HCT116 (cell line): Measurements from ENCODE around the gene ARMC10. TPM values are rescaled to one million over a fixed set of nuclear protein-coding genes. Genes with fewer than 3 reads are reported as not detected.

Experiments
- ATAC-seq: fragments of 200-7000 bp; cut with Tn5 transposase; 2 replicates; pipeline ENCODE4 v1.9.1; 2020; ENCODE audit warnings: mild to moderate bottlenecking, moderate library complexity
- BruUV-seq: library from RNA; stranded (reverse); fragments of 400-500 nt; replicated peaks from 2 replicates; lab custom pipeline; 2021; lab: Mats Ljungman, UMichigan
- CTCF ChIA-PET: fragments of 300-600 bp; sonication (Branson Sonifier 250); formaldehyde crosslinking; loops from one replicate; lab custom pipeline; 2021; ENCODE audit warnings: antibody characterized with exemption; lab: Charles Lee
- POLR2A ChIA-PET: fragments of 300-600, 350-600 bp; sonication (Branson Sonifier 250); formaldehyde crosslinking; loops from one replicate; lab custom pipeline; 2021; ENCODE audit warnings: antibody characterized with exemption; lab: Charles Lee
- RAD21 ChIA-PET, 2 experiments: fragments of 300-600 bp; sonication (Branson Sonifier 250); formaldehyde crosslinking; loops; one replicate each; lab custom pipeline; 2023; ENCODE audit warnings: low total read pairs in 2 of 2; ENCODE audit not compliant: uncharacterized antibody in 2 of 2, unreplicated experiment in 2 of 2, low non-redundant PET in 1 of 2; lab: Charles Lee
- DNase-seq: peaks from one replicate; pipeline ENCODE4 v3.0.0-alpha.2; 2010; ENCODE audit warnings: low read depth, low spot score
- H2AFZ ChIP-seq: fragments of 200-600 bp; shearing (Covaris generic), sonication (generic); 2 replicates; pipeline ENCODE4 v1.6.1; 2017; ENCODE audit warnings: low read depth, mixed run types, mixed read lengths, antibody characterized with exemption, low read length; ENCODE audit not compliant: poor library complexity, severe bottlenecking
- H3K27ac ChIP-seq: 2 replicates; pipeline ENCODE4 v1.5.1; 2012; ENCODE audit warnings: low read depth, low read length
- H3K27me3 ChIP-seq: fragments of 200-600 bp; sonication (generic); 2 replicates; pipeline ENCODE4 v1.6.1; 2016; ENCODE audit warnings: mixed run types, low read length, mixed read lengths; ENCODE audit not compliant: insufficient read depth
- H3K36me3 ChIP-seq, 2 experiments: fragments of 200-500 bp in 1 of 2; fragments of 200-600 bp in 1 of 2; sonication (Bioruptor generic) in 1 of 2; sonication (generic) in 1 of 2; 2 replicates each; pipeline versions ENCODE4 v1.5.1 to v1.6.1; 2014 to 2016; ENCODE audit warnings: low read length in 2 of 2, inconsistent platforms in 1 of 2, mixed read lengths in 1 of 2, mixed run types in 1 of 2; ENCODE audit not compliant: insufficient read depth in 2 of 2, control insufficient read depth in 1 of 2
- H3K4me1 ChIP-seq, 2 experiments: fragments of 200-600 bp in 1 of 2; sonication (generic) in 1 of 2; 2 replicates each; pipeline versions ENCODE4 v1.5.1 to v1.6.1; 2012 to 2017; ENCODE audit warnings: low read length in 2 of 2, inconsistent platforms in 1 of 2, mild to moderate bottlenecking in 1 of 2, mixed read lengths in 1 of 2, mixed run types in 1 of 2, moderate library complexity in 1 of 2; ENCODE audit not compliant: insufficient read depth in 2 of 2, control insufficient read depth in 1 of 2
- H3K4me2 ChIP-seq: fragments of 200-600 bp; sonication (generic); 2 replicates; pipeline ENCODE4 v1.6.1; 2017; ENCODE audit warnings: mixed run types, low read length, mixed read lengths
- H3K4me3 ChIP-seq, 2 experiments: fragments of 200-600 bp in 1 of 2; sonication (generic) in 1 of 2; replicated peaks in 1 of 2; 2 replicates each; pipeline ENCODE4 v1.5.1; 2011 to 2016; ENCODE audit warnings: low read length in 2 of 2, control low read depth in 1 of 2, low read depth in 1 of 2, mild to moderate bottlenecking in 1 of 2, mixed read lengths in 1 of 2, mixed run types in 1 of 2
- H3K79me2 ChIP-seq: fragments of 200-600 bp; sonication (generic); 2 replicates; pipeline ENCODE4 v1.6.1; 2017; ENCODE audit warnings: mild to moderate bottlenecking, mixed run types, low read length, moderate library complexity, mixed read lengths; ENCODE audit not compliant: insufficient read depth
- H3K9ac ChIP-seq: fragments of 200-600 bp; sonication (generic); 2 replicates; pipeline ENCODE4 v1.6.1; 2016; ENCODE audit warnings: low read length, mixed read lengths
- H3K9me2 ChIP-seq: fragments of 200-600 bp; sonication (generic), shearing (Covaris generic); 2 replicates; pipeline ENCODE4 v1.6.1; 2017; ENCODE audit warnings: mixed run types, mild to moderate bottlenecking, moderate library complexity; ENCODE audit not compliant: insufficient read depth
- H3K9me3 ChIP-seq, 2 experiments: fragments of 200-500 bp in 1 of 2; fragments of 200-600 bp in 1 of 2; sonication (Bioruptor generic) in 1 of 2; sonication (generic) in 1 of 2; 2 replicates each; pipeline ENCODE4 v1.6.1; 2014 to 2017; ENCODE audit warnings: low read length in 2 of 2, mixed read lengths in 2 of 2, inconsistent platforms in 1 of 2, low read depth in 1 of 2, mild to moderate bottlenecking in 1 of 2, mixed run types in 1 of 2, moderate library complexity in 1 of 2; ENCODE audit not compliant: control insufficient read depth in 1 of 2, insufficient read depth in 1 of 2
- H4K20me1 ChIP-seq: fragments of 200-600 bp; sonication (generic), shearing (Covaris generic); 2 replicates; pipeline ENCODE4 v1.6.1; 2017; ENCODE audit warnings: mixed run types, mild to moderate bottlenecking, moderate library complexity; ENCODE audit not compliant: insufficient read depth
- CBX3 ChIP-seq: IDR thresholded peaks from 2 replicates; pipeline ENCODE4 v1.6.1; 2012; ENCODE audit warnings: low read depth
- CEBPB ChIP-seq: IDR thresholded peaks from 2 replicates; pipeline ENCODE4 v1.6.1; 2012; ENCODE audit warnings: low read depth
- EGR1 ChIP-seq: IDR thresholded peaks from 2 replicates; pipeline ENCODE4 v1.6.1; 2012; ENCODE audit warnings: low read depth
- ELF1 ChIP-seq: IDR thresholded peaks from 2 replicates; pipeline ENCODE4 v1.6.1; 2012; ENCODE audit warnings: low read depth, borderline replicate concordance
- EZH2 ChIP-seq: fragments of 200-600 bp; sonication (generic); IDR thresholded peaks from 2 replicates; pipeline ENCODE4 v1.6.1; 2017; ENCODE audit warnings: antibody characterized with exemption, mixed run types
- EZH2phosphoT487 ChIP-seq: fragments of 200-600 bp; IDR thresholded peaks from 2 replicates; pipeline ENCODE4 v1.6.1; 2018; ENCODE audit warnings: antibody characterized with exemption, borderline replicate concordance
- FOSL1 ChIP-seq: IDR thresholded peaks from 2 replicates; pipeline ENCODE4 v1.6.1; 2012; ENCODE audit warnings: low read depth
- JUND ChIP-seq: IDR thresholded peaks from 2 replicates; pipeline ENCODE4 v1.6.1; 2012
- POLR2A ChIP-seq: IDR thresholded peaks from 2 replicates; pipeline ENCODE4 v1.7.0; 2011; ENCODE audit warnings: borderline replicate concordance; ENCODE audit not compliant: insufficient read depth, insufficient read length; ENCODE audit errors: extremely low read depth
- POLR2AphosphoS5 ChIP-seq: IDR thresholded peaks from 2 replicates; pipeline ENCODE4 v1.6.1; 2011; ENCODE audit warnings: mild to moderate bottlenecking, low read depth, low read length, moderate library complexity
- RAD21 ChIP-seq: IDR thresholded peaks from 2 replicates; pipeline ENCODE4 v1.6.1; 2012; ENCODE audit warnings: low read depth, mild to moderate bottlenecking
- SIN3A ChIP-seq: IDR thresholded peaks from 2 replicates; pipeline ENCODE4 v1.6.1; 2012; ENCODE audit warnings: low read depth
- SP1 ChIP-seq: IDR thresholded peaks from 2 replicates; pipeline ENCODE4 v1.6.1; 2012; ENCODE audit warnings: low read depth
- SRF ChIP-seq: IDR thresholded peaks from 2 replicates; pipeline ENCODE4 v1.6.1; 2012; ENCODE audit warnings: low read depth
- TCF7L2 ChIP-seq: IDR thresholded peaks from 2 replicates; pipeline ENCODE4 v1.7.0; 2011; ENCODE audit warnings: borderline replicate concordance, inconsistent platforms; ENCODE audit not compliant: insufficient read depth, insufficient read length; ENCODE audit errors: extremely low read depth
- YY1 ChIP-seq: IDR thresholded peaks from 2 replicates; pipeline ENCODE4 v1.6.1; 2011; ENCODE audit warnings: low read length, low read depth, moderate library complexity, mild to moderate bottlenecking; ENCODE audit not compliant: insufficient replicate concordance; ENCODE audit errors: extremely low read depth
- ZFX ChIP-seq: fragments of 450-650 bp; IDR thresholded peaks from 2 replicates; pipeline ENCODE4 v1.6.1; 2017
- ZNF274 ChIP-seq: fragments of 200-500 bp; sonication (Bioruptor generic); IDR thresholded peaks from 2 replicates; pipeline ENCODE4 v1.6.1; 2014; ENCODE audit warnings: mild to moderate bottlenecking, low read depth, low read length, inconsistent platforms
- intact Hi-C: fragments of 100-400 bp; cut with micrococcal nuclease; formaldehyde crosslinking; loops from 2 replicates; pipeline ENCODE4 v1.10.0; 2022
- total RNA-seq: library from RNA; stranded (reverse); gene quantifications from one replicate; pipeline ENCODE4 v1.2.1, GENCODE V29; 2021; ENCODE audit not compliant: unreplicated experiment
- TF ChIP-seq, protein P1 (sequence below): IDR thresholded peaks from 2 replicates; pipeline ENCODE4 v1.6.1; 2012
- TF ChIP-seq, protein P2 (sequence below): IDR thresholded peaks from 2 replicates; pipeline ENCODE4 v1.6.1; 2012; ENCODE audit warnings: low read depth
- TF ChIP-seq, protein P3 (sequence below): IDR thresholded peaks from 2 replicates; pipeline ENCODE4 v1.6.1; 2012
- TF ChIP-seq, protein P4 (sequence below), 3 experiments: fragments of 200-600 bp in 1 of 3; sonication (generic) in 1 of 3; IDR thresholded peaks in 2 of 3; conservative IDR thresholded peaks in 1 of 3; 2 replicates each; pipeline ENCODE4 v1.5.1; 2012 to 2017; ENCODE audit warnings: low read depth in 2 of 3, low read length in 2 of 3, antibody characterized with exemption in 1 of 3, borderline replicate concordance in 1 of 3, control low read depth in 1 of 3, mild to moderate bottlenecking in 1 of 3, mixed read lengths in 1 of 3, mixed run types in 1 of 3, moderate library complexity in 1 of 3; ENCODE audit not compliant: insufficient read depth in 1 of 3

Gene ARMC10
- total RNA-seq, 1 experiment from 2014 or later, result 53.3 TPM

DNA sequence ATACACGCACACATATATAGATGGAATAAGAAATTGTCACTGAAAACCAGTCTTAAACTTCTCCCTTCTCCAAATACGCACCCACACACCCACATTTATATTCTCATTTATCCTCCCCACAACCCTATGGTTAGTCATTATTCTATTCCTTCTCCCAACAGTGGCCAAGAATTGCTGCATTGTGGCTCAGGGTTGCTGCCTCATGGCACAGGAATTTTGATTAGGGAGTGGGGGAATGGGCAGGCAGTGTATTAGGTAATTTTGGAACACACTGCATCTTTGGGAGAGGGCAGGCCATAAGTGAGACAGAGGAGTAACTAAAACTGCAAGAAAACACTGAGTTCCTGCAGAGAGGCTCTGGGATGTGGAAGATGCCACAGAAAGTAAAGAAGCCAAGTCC, 38.2 kb downstream of the ARMC10 start:
- no TSS peak for BruUV-seq
- peak; percentile 60 for DNase-seq
- TF ChIP-seq EZH2phosphoT487 (no peak), ZFX (no peak), CBX3 (no peak), SP1 (peak; percentile 41; the same call in 1 of the 2 replicates), ZNF274 (no peak), EGR1 (no peak), JUND (peak; percentile 39; the same call in 1 of the 2 replicates), RAD21 (no peak), YY1 (no peak), SIN3A (no peak), EZH2 (no peak), SRF (no peak), TCF7L2 (no peak), POLR2A (no peak), POLR2AphosphoS5 (no peak), ELF1 (no peak), CEBPB (0 out of 2 replicates have a peak, but pooled peaks have one; percentile 28), FOSL1 (peak; percentile 44; the same call in 1 of the 2 replicates)
- TF ChIP-seq, protein P1, sequence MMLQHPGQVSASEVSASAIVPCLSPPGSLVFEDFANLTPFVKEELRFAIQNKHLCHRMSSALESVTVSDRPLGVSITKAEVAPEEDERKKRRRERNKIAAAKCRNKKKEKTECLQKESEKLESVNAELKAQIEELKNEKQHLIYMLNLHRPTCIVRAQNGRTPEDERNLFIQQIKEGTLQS, result no peak
- TF ChIP-seq, protein P2, sequence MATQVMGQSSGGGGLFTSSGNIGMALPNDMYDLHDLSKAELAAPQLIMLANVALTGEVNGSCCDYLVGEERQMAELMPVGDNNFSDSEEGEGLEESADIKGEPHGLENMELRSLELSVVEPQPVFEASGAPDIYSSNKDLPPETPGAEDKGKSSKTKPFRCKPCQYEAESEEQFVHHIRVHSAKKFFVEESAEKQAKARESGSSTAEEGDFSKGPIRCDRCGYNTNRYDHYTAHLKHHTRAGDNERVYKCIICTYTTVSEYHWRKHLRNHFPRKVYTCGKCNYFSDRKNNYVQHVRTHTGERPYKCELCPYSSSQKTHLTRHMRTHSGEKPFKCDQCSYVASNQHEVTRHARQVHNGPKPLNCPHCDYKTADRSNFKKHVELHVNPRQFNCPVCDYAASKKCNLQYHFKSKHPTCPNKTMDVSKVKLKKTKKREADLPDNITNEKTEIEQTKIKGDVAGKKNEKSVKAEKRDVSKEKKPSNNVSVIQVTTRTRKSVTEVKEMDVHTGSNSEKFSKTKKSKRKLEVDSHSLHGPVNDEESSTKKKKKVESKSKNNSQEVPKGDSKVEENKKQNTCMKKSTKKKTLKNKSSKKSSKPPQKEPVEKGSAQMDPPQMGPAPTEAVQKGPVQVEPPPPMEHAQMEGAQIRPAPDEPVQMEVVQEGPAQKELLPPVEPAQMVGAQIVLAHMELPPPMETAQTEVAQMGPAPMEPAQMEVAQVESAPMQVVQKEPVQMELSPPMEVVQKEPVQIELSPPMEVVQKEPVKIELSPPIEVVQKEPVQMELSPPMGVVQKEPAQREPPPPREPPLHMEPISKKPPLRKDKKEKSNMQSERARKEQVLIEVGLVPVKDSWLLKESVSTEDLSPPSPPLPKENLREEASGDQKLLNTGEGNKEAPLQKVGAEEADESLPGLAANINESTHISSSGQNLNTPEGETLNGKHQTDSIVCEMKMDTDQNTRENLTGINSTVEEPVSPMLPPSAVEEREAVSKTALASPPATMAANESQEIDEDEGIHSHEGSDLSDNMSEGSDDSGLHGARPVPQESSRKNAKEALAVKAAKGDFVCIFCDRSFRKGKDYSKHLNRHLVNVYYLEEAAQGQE, result no peak
- TF ChIP-seq, protein P3, sequence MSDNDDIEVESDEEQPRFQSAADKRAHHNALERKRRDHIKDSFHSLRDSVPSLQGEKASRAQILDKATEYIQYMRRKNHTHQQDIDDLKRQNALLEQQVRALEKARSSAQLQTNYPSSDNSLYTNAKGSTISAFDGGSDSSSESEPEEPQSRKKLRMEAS, result no peak
- TF ChIP-seq, protein P4, sequence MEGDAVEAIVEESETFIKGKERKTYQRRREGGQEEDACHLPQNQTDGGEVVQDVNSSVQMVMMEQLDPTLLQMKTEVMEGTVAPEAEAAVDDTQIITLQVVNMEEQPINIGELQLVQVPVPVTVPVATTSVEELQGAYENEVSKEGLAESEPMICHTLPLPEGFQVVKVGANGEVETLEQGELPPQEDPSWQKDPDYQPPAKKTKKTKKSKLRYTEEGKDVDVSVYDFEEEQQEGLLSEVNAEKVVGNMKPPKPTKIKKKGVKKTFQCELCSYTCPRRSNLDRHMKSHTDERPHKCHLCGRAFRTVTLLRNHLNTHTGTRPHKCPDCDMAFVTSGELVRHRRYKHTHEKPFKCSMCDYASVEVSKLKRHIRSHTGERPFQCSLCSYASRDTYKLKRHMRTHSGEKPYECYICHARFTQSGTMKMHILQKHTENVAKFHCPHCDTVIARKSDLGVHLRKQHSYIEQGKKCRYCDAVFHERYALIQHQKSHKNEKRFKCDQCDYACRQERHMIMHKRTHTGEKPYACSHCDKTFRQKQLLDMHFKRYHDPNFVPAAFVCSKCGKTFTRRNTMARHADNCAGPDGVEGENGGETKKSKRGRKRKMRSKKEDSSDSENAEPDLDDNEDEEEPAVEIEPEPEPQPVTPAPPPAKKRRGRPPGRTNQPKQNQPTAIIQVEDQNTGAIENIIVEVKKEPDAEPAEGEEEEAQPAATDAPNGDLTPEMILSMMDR (IDR thresholded peaks at IDR 0.05 in 2 of 3, conservative IDR thresholded peaks at IDR 0.05 in 1 of 3; ENCODE audit: borderline replicate concordance in 1 of 3, insufficient read depth in 1 of 3, low read depth in 2 of 3, low read length in 2 of 3), result no peak

More for the DNA sequence above, 38.2 kb downstream of the ARMC10 start:
- Histone ChIP-seq H3K4me3 (peak overlapping the region in 1 of 2 experiments; percentile 10; a peak in 1 of 4 replicates), H3K9ac (no peak overlapping the region), H3K9me3 (no peaks in the 10 kb centered on the region), H3K4me2 (peak overlapping the region; percentile 62), H3K27me3 (no peaks in the 10 kb centered on the region), H3K36me3 (0 out of 4 replicates have a peak, but pooled peaks cover 0 to 3% of the 10 kb centered on the region in 2 experiments), H3K9me2 (no peaks in the 10 kb centered on the region), H3K4me1 (peaks cover 8 to 12% of the 10 kb centered on the region in 2 experiments), H3K27ac (no peak overlapping the region), H2AFZ (no peak overlapping the region), H4K20me1 (no peaks in the 10 kb centered on the region), H3K79me2 (no peaks in the 10 kb centered on the region)
- ChIA-PET RAD21 (no interaction called here), POLR2A (no interaction called here), CTCF (no interaction called here)
- ATAC-seq, result peak; percentile 88
- intact Hi-C loops, result no loop called here
